ENCODE results near the gene OSER1. TPM values are rescaled to one million over a fixed set of nuclear protein-coding genes. Genes with fewer than 3 reads are reported as not detected.
A peak's percentile ranks its signal among the peaks of the same experiment; 100 is the strongest.

Gene OSER1
- total RNA-seq, 1 experiment from 2014 or later = 50.5 TPM

- no TSS peak for BruUV-seq (replicated peaks)
- TF ChIP-seq CTCF (conservative IDR thresholded peaks at IDR 0.05; ENCODE audit: low read depth, low read length) (no peak), EZH2 (IDR thresholded peaks at IDR 0.05; ENCODE audit: borderline replicate concordance, low read depth, low read length, poor library complexity, severe bottlenecking) (no peak)
- CTCF ChIA-PET = no interaction called here
Observed at GRCh38 chr20:44255942-44256341, 45.4 kb upstream of the OSER1 start.

GRCh38 chr20:44254073-44254472, 43.5 kb upstream of the OSER1 start:
- no peak overlapping the region for H3K27ac ChIP-seq (ENCODE audit: low read depth, low read length, poor library complexity, severe bottlenecking)
- no peak for TF ChIP-seq CTCF (conservative IDR thresholded peaks at IDR 0.05; ENCODE audit: low read depth, low read length)
- TF ChIP-seq EZH2 (IDR thresholded peaks at IDR 0.05; ENCODE audit: borderline replicate concordance, low read depth, low read length, poor library complexity, severe bottlenecking) = no peak
- intact Hi-C loops (cut with micrococcal nuclease; ENCODE audit: unreplicated experiment) = no loop called here
- BruUV-seq (replicated peaks) = no TSS peak
- H3K36me3 ChIP-seq (ENCODE audit: insufficient read depth, low read length, poor library complexity, severe bottlenecking) = no peaks in the 10 kb centered on the region
- CTCF ChIA-PET = no interaction called here
- no peak overlapping the region for H3K4me3 ChIP-seq (ENCODE audit: low read depth, low read length, poor library complexity, severe bottlenecking)
- no peaks in the 10 kb centered on the region for H3K9me3 ChIP-seq (ENCODE audit: low read depth, low read length, poor library complexity, severe bottlenecking)
- POLR2A ChIA-PET (ENCODE audit: low non-redundant PET) = no interaction called here
- no peak for DNase-seq (ENCODE audit: low spot score)
- H3K4me1 ChIP-seq (ENCODE audit: insufficient read depth, low read length, poor library complexity, severe bottlenecking) = no peaks in the 10 kb centered on the region
- H3K27me3 ChIP-seq (replicated peaks; ENCODE audit: insufficient read depth, low read depth, low read length, poor library complexity) = no peaks in the 10 kb centered on the region

More at GRCh38 chr20:44255942-44256341, 45.4 kb upstream of the OSER1 start:
- no peak for DNase-seq (ENCODE audit: low spot score)
- Histone ChIP-seq H3K4me3 (ENCODE audit: low read depth, low read length, poor library complexity, severe bottlenecking) (no peak overlapping the region), H3K4me1 (ENCODE audit: insufficient read depth, low read length, poor library complexity, severe bottlenecking) (no peaks in the 10 kb centered on the region), H3K36me3 (ENCODE audit: insufficient read depth, low read length, poor library complexity, severe bottlenecking) (no peaks in the 10 kb centered on the region), H3K27ac (ENCODE audit: low read depth, low read length, poor library complexity, severe bottlenecking) (no peak overlapping the region), H3K27me3 (replicated peaks; ENCODE audit: insufficient read depth, low read depth, low read length, poor library complexity) (no peaks in the 10 kb centered on the region), H3K9me3 (ENCODE audit: low read depth, low read length, poor library complexity, severe bottlenecking) (no peaks in the 10 kb centered on the region)
- intact Hi-C loops (cut with micrococcal nuclease; ENCODE audit: unreplicated experiment) = no loop called here
- POLR2A ChIA-PET (ENCODE audit: low non-redundant PET) = no interaction called here

DNA sequence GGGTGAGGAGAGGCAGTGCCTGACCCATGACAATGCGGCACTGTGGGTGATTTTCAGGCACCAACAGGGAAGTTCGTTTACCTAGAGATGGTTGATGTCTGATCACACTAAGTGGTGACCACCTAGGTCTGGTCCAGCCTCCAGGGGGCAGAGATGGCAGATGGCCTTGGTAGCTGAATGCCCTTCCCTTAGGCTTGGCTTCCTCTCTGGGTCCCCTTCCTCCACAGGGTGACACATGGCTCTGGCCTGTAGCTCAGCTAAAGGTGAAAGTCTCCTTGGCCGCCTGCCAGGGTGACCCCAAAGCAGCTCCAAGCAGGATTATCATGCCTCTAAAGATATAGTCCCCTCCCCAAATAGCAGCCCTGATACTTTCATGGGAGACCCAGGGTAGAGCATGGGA, 43.0 kb upstream of the OSER1 start:
- H3K27me3 ChIP-seq (replicated peaks; ENCODE audit: insufficient read depth, low read depth, low read length, poor library complexity) = peaks cover 3% of the 10 kb centered on the region
- H3K27ac ChIP-seq (ENCODE audit: low read depth, low read length, poor library complexity, severe bottlenecking) = no peak overlapping the region
- H3K4me1 ChIP-seq (ENCODE audit: insufficient read depth, low read length, poor library complexity, severe bottlenecking) = no peaks in the 10 kb centered on the region
- CTCF ChIA-PET = no interaction called here
- DNase-seq (ENCODE audit: low spot score) = no peak
- TF ChIP-seq EZH2 (IDR thresholded peaks at IDR 0.05; ENCODE audit: borderline replicate concordance, low read depth, low read length, poor library complexity, severe bottlenecking) (no peak), CTCF (conservative IDR thresholded peaks at IDR 0.05; ENCODE audit: low read depth, low read length) (peak; percentile 11; the same call in 1 of the 2 replicates)
- H3K9me3 ChIP-seq (ENCODE audit: low read depth, low read length, poor library complexity, severe bottlenecking) = no peaks in the 10 kb centered on the region
- no TSS peak for BruUV-seq (replicated peaks)
- no peak overlapping the region for H3K4me3 ChIP-seq (ENCODE audit: low read depth, low read length, poor library complexity, severe bottlenecking)
- intact Hi-C loops (cut with micrococcal nuclease; ENCODE audit: unreplicated experiment) = no loop called here
- no peaks in the 10 kb centered on the region for H3K36me3 ChIP-seq (ENCODE audit: insufficient read depth, low read length, poor library complexity, severe bottlenecking)
- POLR2A ChIA-PET (ENCODE audit: low non-redundant PET) = no interaction called here

Measured in A673 (cell line).